Activated T-cell treated with anti-CD3 and anti-CD28 coated beads for 4 hours (primary cell): Measurements from ENCODE around the gene CD82.
A peak's percentile ranks its signal among the peaks of the same experiment; 100 is the strongest.

Experiments
- DNase-seq: peaks from one replicate; pipeline ENCODE4 v3.0.0-alpha.2; 2020

The CD82 gene, protein sequence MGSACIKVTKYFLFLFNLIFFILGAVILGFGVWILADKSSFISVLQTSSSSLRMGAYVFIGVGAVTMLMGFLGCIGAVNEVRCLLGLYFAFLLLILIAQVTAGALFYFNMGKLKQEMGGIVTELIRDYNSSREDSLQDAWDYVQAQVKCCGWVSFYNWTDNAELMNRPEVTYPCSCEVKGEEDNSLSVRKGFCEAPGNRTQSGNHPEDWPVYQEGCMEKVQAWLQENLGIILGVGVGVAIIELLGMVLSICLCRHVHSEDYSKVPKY

DNA sequence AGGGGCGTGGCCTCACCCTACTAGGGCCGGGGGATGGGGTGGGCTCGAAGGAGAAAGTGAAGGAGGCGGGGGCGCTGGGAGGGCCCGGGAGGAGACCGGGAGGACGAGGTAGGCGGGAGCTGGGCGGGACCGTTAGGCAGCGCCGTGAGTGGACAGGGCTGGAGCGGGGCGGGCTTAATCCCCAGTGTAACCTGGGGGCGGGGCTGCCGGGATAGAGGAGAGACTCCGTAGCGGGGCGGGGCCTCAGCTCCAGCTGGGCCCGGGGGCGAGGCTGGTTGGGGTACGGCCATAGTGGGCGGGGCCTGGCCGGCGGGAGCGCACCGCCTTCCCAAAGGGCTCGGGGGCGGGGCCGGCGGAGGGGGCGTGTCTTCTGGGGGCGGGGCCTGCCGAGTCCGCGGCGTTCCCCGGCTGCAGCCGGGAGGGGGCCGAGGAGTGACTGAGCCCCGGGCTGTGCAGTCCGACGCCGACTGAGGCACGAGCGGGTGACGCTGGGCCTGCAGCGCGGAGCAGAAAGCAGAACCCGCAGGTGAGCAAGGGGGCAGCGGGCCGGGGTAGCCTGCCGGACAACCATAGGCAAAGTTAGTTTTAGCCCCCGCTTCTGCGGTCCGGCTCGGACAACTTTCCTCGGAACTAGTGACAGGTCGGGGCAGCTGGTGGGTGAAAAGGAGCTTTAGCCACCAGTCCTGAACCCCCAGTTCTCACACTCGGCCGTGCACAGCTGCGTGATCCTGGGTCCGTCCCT is at the start of gene CD82:
Gene CD82 (plus strand): TSS at position 453 of the 742 bp plus-strand sequence. CDS start 29,000 bp downstream, outside the sequence.
- DNase-seq, result peak; percentile 97

DNA sequence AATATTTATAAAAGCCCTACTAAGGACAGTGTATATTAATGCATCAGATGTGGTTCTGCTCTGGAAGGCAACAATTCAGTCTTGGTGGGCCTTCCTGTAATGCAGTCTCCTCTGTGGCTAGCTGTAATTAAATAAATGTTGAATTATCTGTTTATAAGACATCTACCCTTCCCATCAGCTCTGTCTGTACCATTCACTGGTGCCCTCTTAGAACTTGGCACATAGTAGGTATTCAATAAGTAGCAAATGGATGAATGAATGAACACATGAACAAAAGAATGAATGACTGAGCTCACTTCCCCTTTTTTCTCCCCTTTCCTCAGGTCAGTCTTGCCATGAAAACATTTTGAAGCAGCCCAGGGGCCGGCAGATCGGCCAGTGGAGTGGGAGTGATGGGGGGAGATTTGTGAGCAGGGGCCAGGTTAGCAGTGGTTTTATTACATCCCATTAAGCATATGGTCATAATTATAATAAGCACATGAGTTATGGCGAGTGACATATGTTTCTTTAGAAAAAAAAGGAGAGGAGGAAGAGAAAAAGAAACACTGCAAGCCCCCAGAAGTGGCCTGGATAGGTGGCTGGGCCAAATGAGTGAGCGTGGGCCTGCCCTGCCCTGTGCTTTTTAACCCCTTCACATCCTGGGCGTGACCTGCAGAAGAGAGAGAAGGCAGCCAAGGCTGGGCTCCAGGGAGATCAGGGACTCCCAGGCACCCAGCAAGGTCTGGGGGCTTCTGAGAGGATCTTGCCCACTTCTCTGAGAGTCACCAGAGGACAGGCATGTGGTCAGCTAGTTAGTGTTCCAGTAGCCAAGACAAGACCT is 48.6 kb upstream of the CD82 start:
- no peak for DNase-seq

DNA sequence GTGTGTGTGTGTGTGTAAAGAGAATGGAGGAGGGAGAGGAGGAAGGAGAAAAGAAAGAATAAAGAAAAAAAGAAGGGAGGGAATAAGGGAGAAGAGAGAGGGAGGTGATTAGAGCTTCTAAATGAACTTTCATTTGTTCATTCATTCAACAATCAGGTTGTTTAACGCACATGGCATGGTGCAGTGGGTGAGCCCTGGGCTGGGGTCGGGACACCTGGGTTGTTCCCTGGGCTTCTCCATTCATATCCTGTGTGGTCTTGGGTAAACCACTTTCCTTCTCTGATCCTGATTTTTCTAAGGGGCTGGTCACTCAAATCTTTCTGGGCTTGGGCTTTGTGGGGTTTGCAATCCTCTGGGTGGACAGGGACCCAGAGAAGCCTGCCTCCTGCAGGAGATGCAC is 47.9 kb upstream of the CD82 start:
- DNase-seq, result no peak

DNA sequence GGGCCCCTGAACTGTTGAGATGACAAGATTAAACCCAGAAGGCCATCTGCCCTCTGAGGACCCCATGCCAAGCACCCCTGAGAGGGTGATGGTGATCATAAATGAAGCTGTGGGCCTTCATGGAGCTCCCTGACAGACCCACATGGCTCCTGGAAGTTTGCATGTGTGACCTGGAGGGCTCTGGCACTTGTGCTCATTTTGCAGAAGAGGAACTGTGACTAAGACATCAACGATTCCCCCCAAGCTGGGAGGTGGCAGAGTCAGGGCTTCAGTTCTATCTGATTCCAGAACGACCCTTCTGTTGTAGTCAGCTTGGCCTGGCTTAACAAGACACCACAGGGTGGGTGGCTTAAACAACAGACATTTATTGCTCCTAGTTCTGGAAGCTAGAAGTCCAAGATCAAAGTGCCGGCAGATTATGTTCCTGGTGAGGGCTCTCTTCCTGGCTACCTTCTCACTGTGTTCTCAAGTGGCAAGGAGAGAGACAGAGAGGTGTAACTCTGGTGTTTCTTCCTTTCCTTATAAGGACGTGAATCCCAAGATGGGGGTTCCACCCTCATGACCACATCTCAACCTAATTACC is 46.4 kb upstream of the CD82 start:
- no peak for DNase-seq

DNA sequence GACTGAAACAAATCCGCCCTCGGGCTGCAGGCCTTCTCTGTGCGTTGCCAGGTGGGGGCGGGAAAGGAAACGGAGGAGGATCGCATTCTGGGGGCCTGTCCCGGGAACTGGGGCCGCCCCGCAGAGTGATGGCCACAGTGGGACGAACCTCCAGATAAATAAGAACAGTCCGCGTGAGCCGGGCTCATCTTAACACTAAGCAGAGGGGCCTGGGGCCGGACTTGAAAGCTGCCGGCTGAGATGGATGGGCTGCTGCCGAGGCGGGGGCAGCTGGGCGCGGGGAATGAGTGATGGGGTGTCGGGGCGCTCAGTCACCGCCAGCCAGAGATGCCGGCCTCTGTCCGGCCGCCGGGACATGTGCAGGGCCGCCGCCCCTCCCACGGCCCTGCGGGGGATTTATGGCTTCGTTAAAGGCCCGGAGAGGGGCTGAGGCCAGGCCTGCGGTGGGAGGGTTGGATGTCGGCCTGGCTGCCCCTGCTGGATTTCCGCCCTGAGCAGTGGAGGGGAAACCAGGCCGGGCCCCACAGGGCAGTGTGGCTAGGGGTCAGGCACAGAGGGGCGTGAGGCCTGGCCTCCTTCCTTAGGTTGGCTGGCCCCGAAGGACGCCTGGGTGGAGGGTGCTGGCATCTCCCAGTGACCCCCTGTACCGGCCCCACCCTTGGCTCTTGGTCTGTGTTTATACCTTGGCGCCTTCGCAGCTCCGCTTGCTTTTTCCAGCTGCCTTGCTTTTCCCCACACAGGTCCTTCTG is 45.3 kb upstream of the CD82 start:
- DNase-seq, result no peak

DNA sequence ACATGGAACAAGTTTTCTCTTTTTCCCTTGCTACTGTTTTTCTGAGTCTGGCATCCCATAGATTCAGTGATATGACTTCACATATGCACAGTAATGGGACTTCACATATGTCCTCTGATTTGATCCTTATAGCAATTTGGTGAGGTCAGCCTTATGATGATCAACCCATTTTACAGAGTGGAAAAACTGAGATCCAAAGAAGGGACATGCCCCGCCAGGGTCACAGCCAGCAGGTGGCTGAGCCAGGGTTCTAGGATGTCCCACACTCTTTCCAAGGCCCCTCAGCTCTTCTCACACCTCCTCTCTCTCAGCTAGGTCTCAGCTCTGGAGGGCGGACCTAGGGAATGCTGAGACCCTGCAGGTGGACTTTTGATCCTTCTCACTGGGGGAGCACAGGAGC is 44.3 kb upstream of the CD82 start:
- no peak for DNase-seq

DNA sequence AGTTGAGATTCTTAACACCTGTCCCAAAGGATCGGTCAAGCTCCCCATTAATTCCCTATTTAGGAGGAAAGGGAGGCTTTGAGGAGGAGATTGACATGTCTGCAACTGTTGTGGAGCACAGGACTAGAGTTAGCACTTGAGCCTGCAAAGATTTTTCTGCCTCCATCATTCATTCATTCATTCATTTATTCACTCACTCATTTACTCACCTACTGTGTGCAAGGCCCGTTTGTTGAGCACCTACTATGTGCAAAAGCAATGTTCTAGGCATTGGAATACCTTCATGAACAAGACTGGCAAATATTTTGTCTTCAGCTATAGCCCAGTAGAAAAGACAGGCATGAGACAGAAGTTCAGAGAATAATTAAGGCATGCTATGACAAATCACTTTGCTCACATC is 43.2 kb upstream of the CD82 start:
- DNase-seq, result no peak

DNA sequence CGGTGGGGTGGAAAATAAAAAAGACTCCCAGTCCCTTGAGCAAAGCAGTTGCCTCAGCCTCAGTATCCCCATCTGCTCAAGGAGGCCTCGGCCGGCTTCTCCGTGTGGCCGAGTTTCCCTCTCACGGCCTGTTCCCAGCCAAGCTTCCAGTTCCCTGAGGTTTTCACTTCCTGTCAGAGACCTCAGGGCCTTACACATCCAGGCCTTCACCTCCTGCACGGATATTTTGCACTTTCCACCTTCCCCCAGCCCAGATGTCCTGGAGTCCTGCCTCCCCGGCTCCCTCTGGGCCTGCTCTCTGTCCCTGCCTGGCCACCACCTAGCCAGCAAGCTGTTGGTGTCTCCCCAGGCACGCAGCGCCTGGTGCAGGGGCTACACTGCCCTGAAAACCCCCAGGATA is 41.1 kb upstream of the CD82 start:
- DNase-seq, result no peak

DNA sequence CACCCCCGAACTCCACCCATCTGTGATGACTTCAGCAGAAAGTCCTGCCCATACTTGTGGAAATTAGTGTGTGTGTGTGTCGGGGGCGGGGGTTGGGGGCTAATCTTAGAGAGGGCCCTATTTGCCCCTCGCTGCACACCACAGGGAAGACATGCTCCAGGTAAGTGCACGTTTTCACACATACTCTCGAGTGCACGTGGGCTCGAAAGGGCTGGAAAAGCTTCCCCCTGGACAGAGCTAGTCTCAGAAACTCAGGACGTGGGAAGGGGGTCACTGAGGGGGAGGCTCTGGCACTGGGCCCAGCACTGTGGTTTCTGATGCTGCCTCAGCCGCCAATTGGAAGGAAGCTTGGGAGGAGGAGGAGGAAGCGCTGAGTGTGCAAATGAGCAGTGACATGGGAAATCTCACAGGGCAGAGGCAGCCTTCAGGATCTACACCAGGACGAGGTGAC is 40.7 kb upstream of the CD82 start:
- DNase-seq, result no peak

DNA sequence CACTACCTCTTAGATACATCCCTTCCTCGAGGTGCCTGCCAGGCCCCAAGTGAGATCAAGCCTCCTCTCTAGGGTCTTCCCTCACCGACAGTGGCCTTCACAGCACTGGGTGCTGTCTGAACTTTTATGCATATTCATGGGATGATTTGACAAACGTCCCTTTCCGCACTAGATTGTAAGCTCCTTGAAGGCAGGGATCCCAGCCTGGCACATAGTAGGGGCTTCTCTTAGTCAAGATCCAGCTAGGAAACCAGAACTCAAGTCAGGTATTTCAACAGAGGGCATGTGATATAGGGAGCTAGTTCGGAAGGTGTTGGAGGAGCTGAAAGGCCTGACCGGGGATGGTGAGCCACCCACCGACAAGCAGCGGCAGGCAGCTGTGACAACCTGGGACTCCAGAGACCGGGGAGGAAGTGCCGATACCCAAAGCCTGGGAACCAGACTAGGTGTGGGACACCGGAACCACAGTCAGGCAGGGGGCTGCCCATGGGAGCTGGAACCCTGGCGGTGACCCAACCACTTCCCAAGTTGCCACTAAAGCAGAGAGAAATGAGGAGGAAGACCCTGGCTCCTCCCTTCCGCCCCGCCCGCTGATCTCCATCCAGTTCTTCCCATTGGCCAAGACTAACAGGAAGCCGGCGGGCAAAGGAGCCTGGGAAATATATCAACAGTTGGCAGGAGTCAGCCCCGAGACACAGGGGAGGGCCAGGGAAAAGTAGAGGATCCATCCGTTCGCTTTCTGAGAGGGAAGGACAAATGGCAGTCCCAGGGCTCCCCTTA is 39.8 kb upstream of the CD82 start:
- no peak for DNase-seq

DNA sequence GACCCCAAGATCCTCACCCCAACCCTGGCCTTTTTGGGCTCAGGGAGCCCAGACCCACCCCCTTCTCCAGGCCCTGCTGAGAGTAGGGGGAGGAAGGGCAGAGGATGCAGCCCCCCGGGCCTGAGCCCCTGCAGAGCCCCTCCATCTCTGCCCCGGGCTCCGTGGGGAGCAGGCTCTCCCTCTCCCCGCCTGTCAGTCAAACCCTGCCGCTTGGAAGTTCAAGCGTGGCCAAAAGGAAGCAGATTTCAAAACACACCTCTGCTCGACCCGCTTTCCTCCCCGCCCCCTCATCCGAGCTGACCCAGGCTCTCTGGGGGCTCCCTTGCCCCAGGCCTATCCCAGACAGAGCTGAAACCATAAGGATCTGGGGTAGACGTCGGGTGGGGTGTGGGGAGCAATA is 39.0 kb upstream of the CD82 start:
- DNase-seq, result no peak

DNA sequence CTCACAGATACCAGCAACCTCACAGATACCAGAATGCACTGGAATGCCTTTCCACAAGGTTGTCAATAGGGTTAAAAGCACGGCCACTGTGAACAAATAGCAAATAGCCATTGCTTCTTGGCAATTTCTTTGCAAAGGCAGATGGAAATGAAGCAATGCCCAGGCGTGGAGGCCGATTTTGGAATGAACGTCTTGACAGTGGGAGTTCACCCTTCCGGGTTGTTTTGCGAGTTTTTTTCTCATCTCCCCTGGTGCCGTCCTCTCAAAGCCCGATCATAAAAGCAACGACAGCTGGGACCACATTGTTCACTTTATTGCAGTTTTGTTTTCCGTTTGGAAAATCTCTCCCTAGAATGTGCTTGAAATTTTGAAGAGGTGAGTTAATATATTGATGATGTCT is 38.0 kb upstream of the CD82 start:
- no peak for DNase-seq

DNA sequence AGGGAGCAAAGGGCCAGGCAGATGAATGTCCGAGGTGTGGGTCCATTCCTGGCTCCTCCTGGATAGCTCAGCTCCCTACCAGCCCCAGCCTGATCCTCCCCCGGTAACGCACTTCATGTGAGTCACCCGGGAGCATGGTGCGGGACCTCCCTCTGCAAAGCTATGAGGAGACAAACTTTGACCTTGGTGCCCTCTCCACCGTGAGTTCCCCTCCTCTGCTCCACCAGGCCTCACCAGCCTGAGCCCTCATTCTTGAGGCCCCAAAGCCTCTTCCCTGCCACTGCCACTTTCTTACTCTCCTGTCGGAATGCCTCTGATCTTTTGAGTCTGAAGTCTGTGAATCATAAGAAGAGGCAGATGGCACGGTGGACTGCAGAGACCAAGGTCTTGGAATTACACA is 37.4 kb upstream of the CD82 start:
- no peak for DNase-seq

DNA sequence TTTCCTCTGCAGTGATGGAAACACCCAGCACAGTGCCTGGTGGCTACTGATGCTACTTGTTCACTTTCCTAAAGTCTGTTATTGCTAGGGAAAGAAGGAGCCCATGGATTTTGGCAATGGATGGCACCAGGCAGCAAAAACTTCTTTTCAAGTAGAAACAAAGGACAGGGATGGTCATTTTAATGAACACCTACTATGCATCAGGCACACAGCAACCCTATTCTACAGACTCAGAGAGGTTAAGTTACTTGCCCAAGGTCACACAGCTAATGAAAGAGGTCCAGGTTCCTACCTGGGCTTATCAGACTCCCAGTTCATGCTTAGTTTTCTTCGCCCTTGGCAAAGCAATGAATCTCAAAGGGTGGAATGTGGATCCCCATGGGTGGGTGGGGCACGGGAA is 36.9 kb upstream of the CD82 start:
- DNase-seq, result no peak

DNA sequence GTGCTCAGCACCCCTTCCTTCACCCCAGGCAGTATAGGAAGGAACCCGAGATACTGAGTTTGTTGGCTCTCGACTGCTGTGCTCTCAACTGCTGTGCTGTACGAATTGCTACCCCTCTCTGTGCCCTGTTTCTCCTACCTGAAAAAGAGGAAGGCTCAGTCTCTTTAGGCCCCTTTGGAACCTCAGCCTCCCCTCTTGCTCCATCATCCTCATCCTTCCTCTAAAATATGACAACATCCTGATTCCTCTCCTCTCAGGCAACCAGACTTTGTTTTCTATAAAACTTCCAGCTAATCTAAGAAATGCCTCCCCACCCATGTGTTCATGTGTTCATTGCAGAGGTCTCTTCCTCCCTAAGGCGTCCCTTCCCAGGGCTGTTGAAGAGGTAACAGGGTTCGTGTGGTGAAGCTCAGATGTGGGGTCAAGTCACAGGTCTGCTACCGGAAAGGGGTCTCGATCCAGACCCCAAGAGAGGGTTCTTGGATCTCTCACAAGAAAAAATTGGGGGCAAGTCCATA is 35.5 kb upstream of the CD82 start:
- no peak for DNase-seq

DNA sequence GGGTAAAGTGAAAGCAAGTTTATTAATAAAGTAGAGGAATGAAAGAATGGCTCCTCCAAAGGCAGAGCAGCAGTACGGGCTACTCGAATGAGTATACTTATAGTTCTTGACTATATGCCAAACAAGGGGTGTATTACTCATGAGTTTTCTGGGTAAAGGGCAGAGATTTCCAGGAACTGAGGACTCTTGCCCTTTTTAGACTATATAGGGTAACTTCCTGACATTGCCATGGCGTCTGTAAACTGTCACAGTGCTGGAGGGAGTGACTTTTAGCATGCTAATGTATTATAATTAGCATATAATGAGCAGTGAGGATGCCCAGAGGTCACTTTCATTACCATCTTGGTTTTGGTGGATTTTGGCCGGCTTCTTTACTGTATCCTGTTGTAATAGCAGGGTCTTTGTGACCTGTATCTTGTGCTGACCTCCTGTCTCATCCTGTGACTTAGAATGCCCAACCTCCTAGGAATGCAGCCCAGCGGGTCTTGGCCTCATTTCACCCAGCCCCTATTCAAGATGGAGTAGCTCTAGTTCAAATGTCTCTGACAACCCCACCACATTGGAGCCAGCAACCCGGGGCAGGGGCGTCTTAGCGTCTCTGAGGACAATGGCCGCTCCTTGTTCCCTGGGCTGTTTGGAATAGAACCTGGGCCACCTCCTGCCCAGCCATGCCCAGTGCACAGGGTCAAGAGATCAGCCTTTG is 34.9 kb upstream of the CD82 start:
- no peak for DNase-seq

DNA sequence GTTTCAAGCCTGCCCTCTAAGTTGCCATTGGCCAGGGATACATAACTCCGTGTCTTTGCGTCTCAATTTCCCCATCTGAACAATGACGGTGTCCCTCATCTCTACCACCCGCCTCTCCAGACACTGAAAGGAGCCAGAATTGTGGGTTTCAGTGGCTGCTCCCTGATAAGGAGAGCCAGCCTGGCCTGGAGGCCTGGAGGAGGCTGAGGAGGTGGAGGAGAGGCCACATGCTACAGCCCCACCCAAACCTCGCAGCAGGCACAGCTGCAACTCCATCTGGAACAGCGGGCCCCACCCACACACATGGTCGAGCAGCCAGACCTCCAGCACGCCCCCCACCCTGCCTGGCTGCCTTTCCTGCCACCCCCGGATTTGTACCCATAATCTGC is 34.4 kb upstream of the CD82 start:
- DNase-seq, result no peak

DNA sequence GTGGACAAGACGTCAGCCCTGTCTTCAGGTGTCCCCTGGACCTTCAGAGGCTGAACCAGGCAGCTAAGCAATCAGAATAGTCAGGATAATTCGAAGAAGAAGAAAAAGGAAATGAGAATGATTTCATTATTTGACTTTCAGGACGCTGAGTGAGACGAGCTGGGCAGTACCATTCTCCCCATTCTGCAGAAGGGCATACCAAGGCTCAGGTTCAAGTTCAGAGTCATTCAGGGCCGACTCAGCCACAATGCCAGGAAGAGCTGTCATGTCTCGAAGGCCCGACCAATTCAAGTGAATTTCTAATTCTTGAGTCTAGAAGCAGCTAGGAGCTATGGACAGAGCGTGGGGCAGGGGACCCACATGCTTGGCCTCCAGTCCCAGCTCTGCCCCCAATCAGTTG is 33.8 kb upstream of the CD82 start:
- no peak for DNase-seq

DNA sequence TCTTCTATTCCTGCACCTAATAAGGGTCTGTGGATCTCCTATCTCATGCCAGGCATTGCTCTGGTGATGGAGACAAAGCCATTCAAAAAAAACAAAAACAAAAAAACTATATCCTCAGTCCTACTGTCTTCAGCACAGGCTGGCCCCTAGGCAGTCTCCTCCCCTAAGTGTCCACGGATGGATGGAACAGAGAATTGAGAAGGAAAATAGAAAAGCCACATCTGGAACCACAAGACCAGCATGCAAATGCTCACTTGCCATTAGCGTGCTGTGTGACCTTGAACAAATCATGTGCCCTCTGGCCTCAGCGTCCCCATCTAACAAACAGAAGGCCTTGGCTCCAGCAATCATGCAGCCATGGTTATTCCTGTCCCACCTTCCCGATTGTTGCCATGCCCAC is 32.7 kb upstream of the CD82 start:
- no peak for DNase-seq

DNA sequence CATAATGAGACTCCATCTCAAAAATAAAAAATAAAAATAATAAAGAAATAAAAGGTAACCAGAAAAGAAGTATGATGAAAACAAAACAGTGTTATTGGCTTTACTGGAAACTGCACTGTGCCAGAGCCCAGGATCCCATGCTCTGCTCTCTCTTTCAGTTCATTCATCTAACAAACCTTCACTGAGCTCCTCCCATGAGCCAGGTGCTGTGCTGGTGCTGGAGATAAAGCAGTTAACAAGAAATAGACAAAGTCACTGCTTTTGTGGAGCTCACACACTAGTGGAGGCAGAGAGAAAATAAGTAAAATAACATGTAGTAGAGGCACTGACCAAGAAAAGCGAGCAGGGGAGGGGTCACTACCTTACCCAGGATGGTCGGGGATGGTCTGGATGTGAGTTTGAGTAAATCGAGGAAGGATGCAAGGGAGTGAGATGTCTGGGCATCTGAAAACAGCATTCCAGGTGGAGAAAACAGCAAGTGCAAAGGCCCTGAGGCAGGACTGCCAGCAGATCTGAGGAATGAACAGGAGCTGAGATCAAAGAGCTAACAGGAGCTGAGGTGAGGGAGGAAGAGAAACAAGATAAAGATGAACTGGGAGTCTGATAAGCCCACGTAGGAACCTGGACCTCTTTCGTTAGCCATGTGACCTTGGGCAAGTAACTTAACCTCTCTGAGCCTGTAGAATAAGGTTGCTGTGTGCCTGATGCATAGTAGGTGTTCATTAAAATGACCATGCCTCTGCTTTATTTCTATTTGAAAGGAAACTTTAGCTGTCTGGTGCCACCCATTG is 31.3 kb upstream of the CD82 start:
- no peak for DNase-seq
